GM23248 (cell line): Measurements from ENCODE around the gene RTP4. TPM values are rescaled to one million over a fixed set of nuclear protein-coding genes. Genes with fewer than 3 reads are reported as not detected.

Source experiments
- DNase-seq: peaks from one replicate; pipeline ENCODE4 v3.0.0-alpha.2; 2015
- H2AFZ ChIP-seq: fragments of 200-600 bp; sonication (generic); 2 replicates; pipeline ENCODE4 v1.6.1; 2016; ENCODE audit warnings: antibody characterized with exemption
- H3F3A ChIP-seq: fragments of 200-600 bp; sonication (generic); 2 replicates; pipeline ENCODE4 v1.6.1; 2016; ENCODE audit warnings: mild to moderate bottlenecking, antibody characterized with exemption, mixed run types; ENCODE audit not compliant: insufficient read depth
- H3K27ac ChIP-seq: fragments of 200-600 bp; sonication (generic); 2 replicates; pipeline ENCODE4 v1.5.1; 2016; ENCODE audit warnings: mild to moderate bottlenecking
- H3K27me3 ChIP-seq: fragments of 200-600 bp; sonication (generic); replicated peaks from 2 replicates; pipeline ENCODE4 v1.6.1; 2016; ENCODE audit warnings: mild to moderate bottlenecking; ENCODE audit not compliant: insufficient read depth
- H3K36me3 ChIP-seq: fragments of 200-600 bp; sonication (generic); 2 replicates; pipeline ENCODE4 v1.6.1; 2016; ENCODE audit warnings: low read depth, mild to moderate bottlenecking
- H3K4me1 ChIP-seq: fragments of 200-600 bp; sonication (generic); 2 replicates; pipeline ENCODE4 v1.6.1; 2016; ENCODE audit warnings: mild to moderate bottlenecking; ENCODE audit not compliant: insufficient read depth
- H3K4me2 ChIP-seq: fragments of 200-600 bp; sonication (generic); one replicate; pipeline ENCODE4 v1.6.1; 2016; ENCODE audit warnings: mild to moderate bottlenecking; ENCODE audit not compliant: unreplicated experiment
- H3K4me3 ChIP-seq: fragments of 200-600 bp; sonication (generic); 2 replicates; pipeline ENCODE4 v1.5.1; 2016; ENCODE audit warnings: mild to moderate bottlenecking
- H3K79me2 ChIP-seq: fragments of 200-600 bp; sonication (generic); 2 replicates; pipeline ENCODE4 v1.6.1; 2016; ENCODE audit warnings: mild to moderate bottlenecking; ENCODE audit not compliant: insufficient read depth
- H3K9ac ChIP-seq: fragments of 200-600 bp; sonication (generic); 2 replicates; pipeline ENCODE4 v1.6.1; 2016; ENCODE audit warnings: mild to moderate bottlenecking
- H3K9me2 ChIP-seq: fragments of 200-600 bp; sonication (generic); 2 replicates; pipeline ENCODE4 v1.6.1; 2016; ENCODE audit warnings: mixed run types, mild to moderate bottlenecking, moderate library complexity; ENCODE audit not compliant: insufficient read depth
- H3K9me3 ChIP-seq: fragments of 200-600 bp; sonication (generic); one replicate; pipeline ENCODE4 v1.6.1; 2017; ENCODE audit warnings: low read depth
- H4K20me1 ChIP-seq: fragments of 200-600 bp; sonication (generic); 2 replicates; pipeline ENCODE4 v1.6.0; 2016; ENCODE audit not compliant: insufficient read depth
- EZH2 ChIP-seq: fragments of 200-600 bp; sonication (generic); IDR thresholded peaks from 2 replicates; pipeline ENCODE4 v1.6.1; 2018; ENCODE audit warnings: antibody characterized with exemption, mild to moderate bottlenecking; ENCODE audit not compliant: insufficient read depth, poor library complexity, severe bottlenecking
- EZH2phosphoT487 ChIP-seq: fragments of 200-600 bp; sonication (generic); IDR thresholded peaks from 2 replicates; pipeline ENCODE4 v1.6.1; 2018; ENCODE audit warnings: antibody characterized with exemption, moderate library complexity, mild to moderate bottlenecking, low read depth; ENCODE audit not compliant: insufficient read depth
- WGBS, 2 experiments: methylation state at CpG; one replicate each; pipeline ENCODE4 v1.1.6; 2015 to 2017; ENCODE audit warnings: low lambda C conversion rate in 2 of 2, low coverage in 1 of 2; ENCODE audit errors: missing lambda C conversion rate in 2 of 2; 5-methylcytosine and 5-hydroxymethylcytosine counted together
- in situ Hi-C: fragments of 300-500 bp; cut with MboI; formaldehyde crosslinking; loops from 2 replicates; pipeline ENCODE4 v1.15.0; 2020
- polyA plus RNA-seq: library from polyadenylated mRNA; unstranded; fragments of >200 nt; fragmentation: Nextera tagmentation; extraction: Ambion mirVana; gene quantifications from 2 replicates; pipeline ENCODE4 v1.2.1, GENCODE V29; 2016
- total RNA-seq: library from RNA; depleted of rRNA; stranded (reverse); fragments of >200 nt; shearing (Covaris generic); gene quantifications from 2 replicates; pipeline ENCODE4 v1.2.3, GENCODE V29; 2014

RTP4 gene
- total and polyA plus RNA-seq, 2 experiments from 2014 or later = 0.19 to 1.4 TPM

- Histone ChIP-seq H3F3A (peaks cover 3% of the 10 kb centered on the region; the same call in 1 of the 2 replicates), H3K27ac (no peak overlapping the region), H3K36me3 (no peaks in the 10 kb centered on the region), H2AFZ (no peak overlapping the region), H3K9me2 (no peaks in the 10 kb centered on the region), H4K20me1 (no peaks in the 10 kb centered on the region), H3K9me3 (no peaks in the 10 kb centered on the region), H3K4me2 (no peak overlapping the region), H3K9ac (no peak overlapping the region), H3K27me3 (no peaks in the 10 kb centered on the region; the same call in 1 of the 2 replicates), H3K4me1 (no peaks in the 10 kb centered on the region), H3K4me3 (no peak overlapping the region), H3K79me2 (no peaks in the 10 kb centered on the region)
- TF ChIP-seq EZH2phosphoT487 = no peak
- TF ChIP-seq EZH2 = no peak
- in situ Hi-C loops = loop anchor here (25.0 kb wide), 1 partner anchor 485 kb away; the partner anchor contains the start of gene ADIPOQ
- WGBS, 2 experiments = 80 to 81% methylated on average over 7 of the region's 7 CpGs
- no peak for DNase-seq
These were observed 45.9 kb upstream of the RTP4 start for GRCh38 chr3:187322291-187322690.

DNA sequence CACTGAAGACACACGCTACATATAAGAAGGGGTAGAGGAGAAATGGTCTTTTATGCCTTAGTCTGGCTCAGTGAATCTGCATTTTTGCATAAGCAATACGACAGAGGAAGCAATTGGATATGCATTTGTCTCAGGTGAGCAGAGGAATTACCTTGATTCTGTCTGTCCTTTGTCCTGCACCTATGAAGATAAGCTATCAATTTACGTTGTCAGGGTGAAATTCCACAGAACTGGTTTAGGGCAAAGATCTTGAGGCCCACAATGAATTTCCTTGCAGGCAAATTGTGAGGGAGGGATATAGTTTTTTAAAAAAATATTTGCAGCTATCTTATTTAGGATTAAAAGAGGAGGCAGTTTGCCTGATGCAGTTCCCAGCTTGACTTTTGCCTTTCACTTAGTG is 45.1 kb upstream of the RTP4 start:
- DNase-seq = no peak
- Histone ChIP-seq H3F3A (peaks cover 3% of the 10 kb centered on the region; the same call in 1 of the 2 replicates), H3K4me3 (no peak overlapping the region), H3K79me2 (no peaks in the 10 kb centered on the region), H3K27ac (no peak overlapping the region), H3K9me3 (no peaks in the 10 kb centered on the region), H4K20me1 (no peaks in the 10 kb centered on the region), H2AFZ (no peak overlapping the region), H3K9ac (no peak overlapping the region), H3K27me3 (no peaks in the 10 kb centered on the region; the same call in 1 of the 2 replicates), H3K4me2 (no peak overlapping the region), H3K9me2 (no peaks in the 10 kb centered on the region), H3K36me3 (no peaks in the 10 kb centered on the region), H3K4me1 (no peaks in the 10 kb centered on the region)
- WGBS, 2 experiments = 66 to 68% methylated on average over 3 of the region's 3 CpGs
- in situ Hi-C loops = loop anchor here (25.0 kb wide), 1 partner anchor 486 kb away; the partner anchor contains the start of gene ADIPOQ
- TF ChIP-seq EZH2 = no peak
- TF ChIP-seq EZH2phosphoT487 = no peak

GRCh38 chr3:187325632-187326031 is 42.6 kb upstream of the RTP4 start:
- H3K9ac ChIP-seq = no peak overlapping the region
- no peak overlapping the region for H3K4me2 ChIP-seq
- TF ChIP-seq EZH2phosphoT487 (no peak), EZH2 (no peak)
- in situ Hi-C loops = no loop called here
- 36 to 44% methylated on average over 5 of the region's 5 CpGs for whole genome bisulfite sequencing, 2 experiments
- no peaks in the 10 kb centered on the region for H3K79me2 ChIP-seq
- no peaks in the 10 kb centered on the region for H3K36me3 ChIP-seq
- H2AFZ ChIP-seq = no peak overlapping the region
- H3K4me1 ChIP-seq = no peaks in the 10 kb centered on the region
- H3F3A ChIP-seq = no peaks in the 10 kb centered on the region
- peak; percentile 7 for DNase-seq
- no peak overlapping the region for H3K4me3 ChIP-seq
- no peak overlapping the region for H3K27ac ChIP-seq
- no peaks in the 10 kb centered on the region for H4K20me1 ChIP-seq
- H3K9me3 ChIP-seq = no peaks in the 10 kb centered on the region
- no peaks in the 10 kb centered on the region; the same call in 1 of the 2 replicates for H3K27me3 ChIP-seq
- no peaks in the 10 kb centered on the region for H3K9me2 ChIP-seq

DNA sequence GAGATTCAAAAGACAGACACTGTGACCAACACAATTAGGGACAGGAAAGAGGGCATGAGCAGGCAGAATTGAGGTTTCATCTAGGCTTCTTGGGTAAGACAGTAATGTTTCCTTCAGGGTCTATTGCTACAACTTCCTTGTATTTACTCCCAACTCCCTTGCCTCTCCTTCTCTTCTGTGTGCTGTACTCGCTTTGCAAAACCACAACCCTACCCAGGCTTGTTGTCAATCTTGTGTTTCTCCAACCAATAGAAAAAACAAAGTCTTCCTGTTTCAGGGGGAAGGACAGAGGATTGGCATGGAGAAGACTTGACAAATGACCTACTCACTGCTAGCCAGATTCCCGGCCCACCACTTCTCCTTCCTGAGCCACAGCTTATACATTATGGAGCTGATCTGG is 40.3 kb upstream of the RTP4 start:
- no peaks in the 10 kb centered on the region for H3K36me3 ChIP-seq
- H3K9me3 ChIP-seq = no peaks in the 10 kb centered on the region
- no peak overlapping the region for H3K9ac ChIP-seq
- no peak for DNase-seq
- no peaks in the 10 kb centered on the region for H3K79me2 ChIP-seq
- TF ChIP-seq EZH2phosphoT487 (no peak), EZH2 (no peak)
- no peaks in the 10 kb centered on the region for H4K20me1 ChIP-seq
- no peak overlapping the region for H3K4me3 ChIP-seq
- H3F3A ChIP-seq = no peaks in the 10 kb centered on the region
- H3K27me3 ChIP-seq = no peaks in the 10 kb centered on the region; the same call in 1 of the 2 replicates
- in situ Hi-C loops = no loop called here
- no peaks in the 10 kb centered on the region for H3K9me2 ChIP-seq
- no peak overlapping the region for H2AFZ ChIP-seq
- no peaks in the 10 kb centered on the region for H3K4me1 ChIP-seq
- H3K27ac ChIP-seq = no peak overlapping the region
- 51 to 60% methylated on average over 2 of the region's 2 CpGs for whole genome bisulfite sequencing, 2 experiments
- no peak overlapping the region for H3K4me2 ChIP-seq

GRCh38 chr3:187328691-187329090 is 39.5 kb upstream of the RTP4 start:
- H3K4me3 ChIP-seq = no peak overlapping the region
- no peaks in the 10 kb centered on the region for H3K9me3 ChIP-seq
- H3K79me2 ChIP-seq = no peaks in the 10 kb centered on the region
- H3F3A ChIP-seq = no peaks in the 10 kb centered on the region
- no peak overlapping the region for H3K27ac ChIP-seq
- no peak overlapping the region for H3K9ac ChIP-seq
- no peak for DNase-seq
- in situ Hi-C loops = no loop called here
- H3K9me2 ChIP-seq = no peaks in the 10 kb centered on the region
- no peak overlapping the region for H3K4me2 ChIP-seq
- WGBS, 2 experiments = 74 to 76% methylated on average over 3 of the region's 3 CpGs
- no peak overlapping the region for H2AFZ ChIP-seq
- TF ChIP-seq EZH2phosphoT487 (no peak), EZH2 (no peak)
- no peaks in the 10 kb centered on the region for H3K36me3 ChIP-seq
- H4K20me1 ChIP-seq = no peaks in the 10 kb centered on the region
- H3K4me1 ChIP-seq = no peaks in the 10 kb centered on the region
- no peaks in the 10 kb centered on the region; the same call in 1 of the 2 replicates for H3K27me3 ChIP-seq
